ENCODE data around the gene HSPB3.

The HSPB3 gene

DNA sequence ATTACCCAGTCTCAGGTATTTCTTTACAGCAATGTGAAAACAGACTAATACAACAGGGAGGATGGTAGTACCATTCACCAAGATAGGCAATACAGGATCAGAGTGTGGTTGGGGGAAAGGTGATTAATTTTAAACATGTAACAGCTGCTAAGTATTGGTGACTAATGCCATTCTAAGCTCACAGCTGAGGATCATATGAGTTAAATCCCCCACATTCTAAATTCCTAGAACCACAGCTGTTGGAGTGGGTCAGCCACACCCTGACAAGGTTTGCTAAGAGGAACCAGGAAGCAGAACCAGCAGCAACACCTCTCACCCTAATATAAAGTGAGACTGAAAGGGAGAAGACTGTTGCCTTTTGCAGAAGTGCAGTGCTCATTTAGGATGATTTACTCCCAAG, 24.8 kb downstream of the HSPB3 start:
- TF ChIP-seq, protein P1, sequence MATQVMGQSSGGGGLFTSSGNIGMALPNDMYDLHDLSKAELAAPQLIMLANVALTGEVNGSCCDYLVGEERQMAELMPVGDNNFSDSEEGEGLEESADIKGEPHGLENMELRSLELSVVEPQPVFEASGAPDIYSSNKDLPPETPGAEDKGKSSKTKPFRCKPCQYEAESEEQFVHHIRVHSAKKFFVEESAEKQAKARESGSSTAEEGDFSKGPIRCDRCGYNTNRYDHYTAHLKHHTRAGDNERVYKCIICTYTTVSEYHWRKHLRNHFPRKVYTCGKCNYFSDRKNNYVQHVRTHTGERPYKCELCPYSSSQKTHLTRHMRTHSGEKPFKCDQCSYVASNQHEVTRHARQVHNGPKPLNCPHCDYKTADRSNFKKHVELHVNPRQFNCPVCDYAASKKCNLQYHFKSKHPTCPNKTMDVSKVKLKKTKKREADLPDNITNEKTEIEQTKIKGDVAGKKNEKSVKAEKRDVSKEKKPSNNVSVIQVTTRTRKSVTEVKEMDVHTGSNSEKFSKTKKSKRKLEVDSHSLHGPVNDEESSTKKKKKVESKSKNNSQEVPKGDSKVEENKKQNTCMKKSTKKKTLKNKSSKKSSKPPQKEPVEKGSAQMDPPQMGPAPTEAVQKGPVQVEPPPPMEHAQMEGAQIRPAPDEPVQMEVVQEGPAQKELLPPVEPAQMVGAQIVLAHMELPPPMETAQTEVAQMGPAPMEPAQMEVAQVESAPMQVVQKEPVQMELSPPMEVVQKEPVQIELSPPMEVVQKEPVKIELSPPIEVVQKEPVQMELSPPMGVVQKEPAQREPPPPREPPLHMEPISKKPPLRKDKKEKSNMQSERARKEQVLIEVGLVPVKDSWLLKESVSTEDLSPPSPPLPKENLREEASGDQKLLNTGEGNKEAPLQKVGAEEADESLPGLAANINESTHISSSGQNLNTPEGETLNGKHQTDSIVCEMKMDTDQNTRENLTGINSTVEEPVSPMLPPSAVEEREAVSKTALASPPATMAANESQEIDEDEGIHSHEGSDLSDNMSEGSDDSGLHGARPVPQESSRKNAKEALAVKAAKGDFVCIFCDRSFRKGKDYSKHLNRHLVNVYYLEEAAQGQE (IDR thresholded peaks at IDR 0.05; ENCODE audit: low read depth): no peak
- TF ChIP-seq, protein P2, sequence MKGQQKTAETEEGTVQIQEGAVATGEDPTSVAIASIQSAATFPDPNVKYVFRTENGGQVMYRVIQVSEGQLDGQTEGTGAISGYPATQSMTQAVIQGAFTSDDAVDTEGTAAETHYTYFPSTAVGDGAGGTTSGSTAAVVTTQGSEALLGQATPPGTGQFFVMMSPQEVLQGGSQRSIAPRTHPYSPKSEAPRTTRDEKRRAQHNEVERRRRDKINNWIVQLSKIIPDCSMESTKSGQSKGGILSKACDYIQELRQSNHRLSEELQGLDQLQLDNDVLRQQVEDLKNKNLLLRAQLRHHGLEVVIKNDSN (IDR thresholded peaks at IDR 0.05): no peak
- TF ChIP-seq TCF12 (IDR thresholded peaks at IDR 0.05; ENCODE audit: low read depth) (no peak), TAF1 (IDR thresholded peaks at IDR 0.05; ENCODE audit: low read depth) (no peak), TEAD4 (IDR thresholded peaks at IDR 0.05) (no peak), FOXM1 (IDR thresholded peaks at IDR 0.05; ENCODE audit: borderline replicate concordance, low read depth) (no peak), NFIC (IDR thresholded peaks at IDR 0.05) (no peak), EP300 (IDR thresholded peaks at IDR 0.05; ENCODE audit: borderline replicate concordance) (no peak), ZBTB7A (IDR thresholded peaks at IDR 0.05; ENCODE audit: low read depth) (no peak), RAD21 (IDR thresholded peaks at IDR 0.05; ENCODE audit: low read depth) (no peak), CREB1 (IDR thresholded peaks at IDR 0.05; ENCODE audit: low read depth) (no peak), EGR1 (IDR thresholded peaks at IDR 0.05) (no peak), CEBPB (IDR thresholded peaks at IDR 0.05) (no peak), YY1 (IDR thresholded peaks at IDR 0.05; ENCODE audit: low read depth) (no peak)
- TF ChIP-seq, protein P3, sequence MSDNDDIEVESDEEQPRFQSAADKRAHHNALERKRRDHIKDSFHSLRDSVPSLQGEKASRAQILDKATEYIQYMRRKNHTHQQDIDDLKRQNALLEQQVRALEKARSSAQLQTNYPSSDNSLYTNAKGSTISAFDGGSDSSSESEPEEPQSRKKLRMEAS (IDR thresholded peaks at IDR 0.05): no peak

DNA sequence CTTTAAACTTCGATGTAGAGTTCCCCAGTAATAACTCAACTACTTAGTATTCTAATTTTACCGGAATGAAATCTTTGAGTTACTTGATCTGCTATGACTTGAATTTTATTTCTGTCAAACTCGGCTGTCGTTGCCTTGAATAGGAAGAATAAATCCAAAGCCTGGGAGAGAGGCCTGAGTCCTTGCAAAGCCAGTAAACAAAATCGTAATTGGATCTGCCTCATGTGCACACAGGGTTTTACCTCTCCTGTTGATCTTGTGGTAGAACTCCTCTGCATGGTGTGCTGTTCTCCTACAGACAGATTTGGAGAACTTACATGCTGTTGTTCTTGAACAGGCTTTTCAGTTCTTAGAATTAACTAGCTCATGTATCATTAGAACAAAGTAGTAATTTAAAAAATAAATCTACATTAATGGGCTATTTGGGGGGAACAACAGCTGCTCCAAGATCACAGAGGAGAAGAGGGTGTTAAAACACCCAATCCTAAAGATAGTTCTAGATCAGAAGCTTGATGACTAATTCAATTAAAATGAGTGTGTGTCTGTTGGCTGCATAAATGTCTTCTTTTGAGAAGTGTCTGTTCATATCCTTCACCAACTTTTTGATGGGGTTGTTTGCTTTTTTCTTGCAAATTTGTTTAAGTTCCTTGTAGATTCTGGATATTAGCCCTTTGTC, 28.9 kb downstream of the HSPB3 start:
- TF ChIP-seq, protein P2 (IDR thresholded peaks at IDR 0.05): no peak
- no peak for TF ChIP-seq CREB1 (IDR thresholded peaks at IDR 0.05; ENCODE audit: low read depth)
- TF ChIP-seq EP300 (IDR thresholded peaks at IDR 0.05; ENCODE audit: borderline replicate concordance): no peak
- TF ChIP-seq TAF1 (IDR thresholded peaks at IDR 0.05; ENCODE audit: low read depth): no peak
- no peak for TF ChIP-seq CEBPB (IDR thresholded peaks at IDR 0.05)
- no peak for TF ChIP-seq RAD21 (IDR thresholded peaks at IDR 0.05; ENCODE audit: low read depth)
- no peak for TF ChIP-seq YY1 (IDR thresholded peaks at IDR 0.05; ENCODE audit: low read depth)
- TF ChIP-seq FOXM1 (IDR thresholded peaks at IDR 0.05; ENCODE audit: borderline replicate concordance, low read depth): no peak
- TF ChIP-seq, protein P3 (IDR thresholded peaks at IDR 0.05): no peak
- TF ChIP-seq, protein P1 (IDR thresholded peaks at IDR 0.05; ENCODE audit: low read depth): no peak
- no peak for TF ChIP-seq TCF12 (IDR thresholded peaks at IDR 0.05; ENCODE audit: low read depth)
- no peak for TF ChIP-seq EGR1 (IDR thresholded peaks at IDR 0.05)
- TF ChIP-seq NFIC (IDR thresholded peaks at IDR 0.05): no peak
- TF ChIP-seq ZBTB7A (IDR thresholded peaks at IDR 0.05; ENCODE audit: low read depth): no peak

DNA sequence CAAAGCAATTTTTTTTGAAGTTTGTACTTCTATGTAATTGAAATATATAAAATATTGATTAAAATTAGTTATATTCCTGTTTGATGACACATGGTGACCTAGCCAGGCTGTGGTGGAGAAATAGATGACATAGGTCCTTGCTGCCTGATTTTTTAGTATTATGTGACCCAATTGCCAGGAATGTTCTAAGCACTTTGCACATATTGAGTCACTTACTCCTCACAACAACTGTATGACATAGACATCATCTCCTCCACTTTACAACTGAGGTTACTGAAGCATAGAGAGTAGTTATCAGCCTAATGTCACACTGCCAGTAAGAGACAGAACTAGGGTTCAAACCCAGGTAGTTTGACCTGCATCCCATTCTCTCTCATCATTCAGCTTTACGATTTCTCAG, 35.8 kb downstream of the HSPB3 start:
- TF ChIP-seq, protein P2 (IDR thresholded peaks at IDR 0.05): no peak
- TF ChIP-seq RAD21 (IDR thresholded peaks at IDR 0.05; ENCODE audit: low read depth) (no peak), NFIC (IDR thresholded peaks at IDR 0.05) (no peak), TAF1 (IDR thresholded peaks at IDR 0.05; ENCODE audit: low read depth) (no peak), ZBTB7A (IDR thresholded peaks at IDR 0.05; ENCODE audit: low read depth) (no peak), FOXM1 (IDR thresholded peaks at IDR 0.05; ENCODE audit: borderline replicate concordance, low read depth) (no peak), CREB1 (IDR thresholded peaks at IDR 0.05; ENCODE audit: low read depth) (no peak), TCF12 (IDR thresholded peaks at IDR 0.05; ENCODE audit: low read depth) (no peak), YY1 (IDR thresholded peaks at IDR 0.05; ENCODE audit: low read depth) (no peak), EP300 (IDR thresholded peaks at IDR 0.05; ENCODE audit: borderline replicate concordance) (no peak), TEAD4 (IDR thresholded peaks at IDR 0.05) (no peak), EGR1 (IDR thresholded peaks at IDR 0.05) (no peak)
- TF ChIP-seq, protein P1 (IDR thresholded peaks at IDR 0.05; ENCODE audit: low read depth): no peak
- TF ChIP-seq, protein P3 (IDR thresholded peaks at IDR 0.05): no peak

Data from Ishikawa (cell line).